ENCODE data around the gene PSMC3.

Gene PSMC3

GRCh38 chr11:47453365-47453764 is 27.1 kb upstream of the PSMC3 start:
- no peak for DNase-seq
- no peak overlapping the region for H3K4me3 ChIP-seq (ENCODE audit: low read depth, low read length)
- TF ChIP-seq, protein P1, sequence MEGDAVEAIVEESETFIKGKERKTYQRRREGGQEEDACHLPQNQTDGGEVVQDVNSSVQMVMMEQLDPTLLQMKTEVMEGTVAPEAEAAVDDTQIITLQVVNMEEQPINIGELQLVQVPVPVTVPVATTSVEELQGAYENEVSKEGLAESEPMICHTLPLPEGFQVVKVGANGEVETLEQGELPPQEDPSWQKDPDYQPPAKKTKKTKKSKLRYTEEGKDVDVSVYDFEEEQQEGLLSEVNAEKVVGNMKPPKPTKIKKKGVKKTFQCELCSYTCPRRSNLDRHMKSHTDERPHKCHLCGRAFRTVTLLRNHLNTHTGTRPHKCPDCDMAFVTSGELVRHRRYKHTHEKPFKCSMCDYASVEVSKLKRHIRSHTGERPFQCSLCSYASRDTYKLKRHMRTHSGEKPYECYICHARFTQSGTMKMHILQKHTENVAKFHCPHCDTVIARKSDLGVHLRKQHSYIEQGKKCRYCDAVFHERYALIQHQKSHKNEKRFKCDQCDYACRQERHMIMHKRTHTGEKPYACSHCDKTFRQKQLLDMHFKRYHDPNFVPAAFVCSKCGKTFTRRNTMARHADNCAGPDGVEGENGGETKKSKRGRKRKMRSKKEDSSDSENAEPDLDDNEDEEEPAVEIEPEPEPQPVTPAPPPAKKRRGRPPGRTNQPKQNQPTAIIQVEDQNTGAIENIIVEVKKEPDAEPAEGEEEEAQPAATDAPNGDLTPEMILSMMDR (IDR thresholded peaks at IDR 0.05; ENCODE audit: low read depth, low read length) = no peak
- H3K36me3 ChIP-seq = no peaks in the 10 kb centered on the region
- no peaks in the 10 kb centered on the region for H3K9me3 ChIP-seq (ENCODE audit: severe bottlenecking)
- no peak overlapping the region for H3K27ac ChIP-seq
- H3K27me3 ChIP-seq (ENCODE audit: insufficient read depth, low read depth, severe bottlenecking) = no peaks in the 10 kb centered on the region

DNA sequence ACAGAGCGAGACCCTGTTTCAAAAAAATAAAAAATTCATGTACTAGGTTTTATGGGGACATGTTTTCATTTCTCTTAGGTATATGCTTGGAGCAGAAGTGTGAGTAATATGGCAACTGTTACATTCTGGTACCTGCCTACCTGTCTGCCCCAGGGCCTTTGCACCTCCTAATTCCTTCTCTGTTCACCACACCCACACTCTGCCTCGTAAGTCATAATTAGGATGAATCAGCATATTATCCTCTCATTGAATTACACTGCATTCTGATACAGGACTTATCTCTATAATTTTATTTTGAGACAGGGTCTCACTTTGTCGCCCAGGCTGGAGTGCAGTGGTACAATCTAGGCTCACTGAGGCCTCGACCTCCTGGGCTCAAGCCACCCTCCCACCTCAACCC is 25.8 kb upstream of the PSMC3 start:
- no peak for DNase-seq
- no peak overlapping the region for H3K27ac ChIP-seq
- no peaks in the 10 kb centered on the region for H3K9me3 ChIP-seq (ENCODE audit: severe bottlenecking)
- TF ChIP-seq, protein P1 (IDR thresholded peaks at IDR 0.05; ENCODE audit: low read depth, low read length) = no peak
- no peak overlapping the region for H3K4me3 ChIP-seq (ENCODE audit: low read depth, low read length)
- H3K27me3 ChIP-seq (ENCODE audit: insufficient read depth, low read depth, severe bottlenecking) = no peaks in the 10 kb centered on the region
- no peaks in the 10 kb centered on the region for H3K36me3 ChIP-seq

GRCh38 chr11:47451436-47451835 is 25.2 kb upstream of the PSMC3 start:
- H3K9me3 ChIP-seq (ENCODE audit: severe bottlenecking) = no peaks in the 10 kb centered on the region

DNA sequence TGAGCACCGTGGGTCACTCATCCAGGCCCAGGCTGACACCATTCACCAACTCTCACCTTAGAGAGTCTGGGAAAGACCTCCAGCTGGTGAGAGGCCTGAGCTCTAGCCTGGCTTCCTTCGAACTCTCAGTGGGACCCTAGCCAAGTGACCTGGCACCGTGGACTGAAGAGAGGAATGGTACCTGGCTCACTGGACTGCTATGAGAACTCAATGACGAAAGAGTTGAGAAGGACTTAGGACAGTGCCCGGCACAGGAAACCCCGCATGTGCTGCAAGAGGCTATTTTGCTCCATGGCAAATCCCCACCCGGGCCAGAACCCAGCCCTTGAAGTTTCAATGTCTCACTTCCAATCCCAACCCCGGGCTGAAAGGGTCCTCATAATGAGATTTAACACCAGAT is 23.3 kb upstream of the PSMC3 start:
- Histone ChIP-seq H3K9me3 (ENCODE audit: severe bottlenecking) (no peaks in the 10 kb centered on the region), H3K27me3 (ENCODE audit: insufficient read depth, low read depth, severe bottlenecking) (no peaks in the 10 kb centered on the region), H3K4me3 (ENCODE audit: low read depth, low read length) (no peak overlapping the region), H3K36me3 (no peaks in the 10 kb centered on the region), H3K27ac (no peak overlapping the region)
- TF ChIP-seq, protein P1 (IDR thresholded peaks at IDR 0.05; ENCODE audit: low read depth, low read length) = no peak
- no peak for DNase-seq

More at GRCh38 chr11:47451436-47451835, 25.2 kb upstream of the PSMC3 start:
- H3K27me3 ChIP-seq (ENCODE audit: insufficient read depth, low read depth, severe bottlenecking) = no peaks in the 10 kb centered on the region
- no peak overlapping the region for H3K4me3 ChIP-seq (ENCODE audit: low read depth, low read length)
- TF ChIP-seq, protein P1 (IDR thresholded peaks at IDR 0.05; ENCODE audit: low read depth, low read length) = no peak
- H3K36me3 ChIP-seq = no peaks in the 10 kb centered on the region
- DNase-seq = no peak
- no peak overlapping the region for H3K27ac ChIP-seq

- H3K27ac ChIP-seq = no peak within 1 kb of the TSS
- no peaks in the 10 kb centered on the region for H3K9me3 ChIP-seq (ENCODE audit: severe bottlenecking)
- no peaks in the 10 kb centered on the region for H3K36me3 ChIP-seq
- H3K27me3 ChIP-seq (ENCODE audit: insufficient read depth, low read depth, severe bottlenecking) = no peaks in the 10 kb centered on the region
- H3K4me3 ChIP-seq (ENCODE audit: low read depth, low read length) = no peak within 1 kb of the TSS
- no peak for DNase-seq
- TF ChIP-seq, protein P1 (IDR thresholded peaks at IDR 0.05; ENCODE audit: low read depth, low read length) = no peak
Measured at GRCh38 chr11:47448566-47449427, 22.6 kb upstream of the PSMC3 start, which contains the start of gene RAPSN. TSS of gene RAPSN (minus strand) at chr11:47449136. CDS start at chr11:47448964, 172 bp downstream.

Measured in WERI-Rb-1 (cell line).